IMR-90 (cell line): ENCODE results near the gene FGFRL1. TPM values are rescaled to one million over a fixed set of nuclear protein-coding genes. Genes with fewer than 3 reads are reported as not detected.

Experiments
- ATAC-seq: fragments of 200-7000 bp; cut with Tn5 transposase; 2 replicates; pipeline ENCODE4 v1.9.1; 2020; ENCODE audit warnings: low read depth, mild to moderate bottlenecking, moderate library complexity
- BruUV-seq: library from RNA; stranded (reverse); fragments of 400-500 nt; replicated peaks from 2 replicates; lab custom pipeline; 2021; lab: Mats Ljungman, UMichigan
- CTCF ChIA-PET: fragments of 300-600 bp; formaldehyde crosslinking; extraction: SDS; loops from one replicate; lab custom pipeline; 2021; ENCODE audit warnings: antibody characterized with exemption; lab: Yijun Ruan, JAX
- POLR2A ChIA-PET: fragments of 300-600 bp; sonication (Branson Sonifier 250); formaldehyde crosslinking; loops from one replicate; lab custom pipeline; 2022; ENCODE audit warnings: antibody characterized with exemption; ENCODE audit not compliant: unreplicated experiment; lab: Charles Lee
- DNase-seq: peaks from one replicate; pipeline ENCODE4 v3.0.0; 2013
- H2AFZ ChIP-seq: replicated peaks from 2 replicates; pipeline ENCODE3; 2013; ENCODE audit warnings: low read length, mild to moderate bottlenecking; ENCODE audit not compliant: poor library complexity
- H2AK5ac ChIP-seq: 2 replicates; pipeline ENCODE4 v1.6.1; 2013; ENCODE audit warnings: low read depth, low read length, inconsistent platforms
- H2AK9ac ChIP-seq: replicated peaks from 2 replicates; pipeline ENCODE3; 2013; ENCODE audit warnings: mild to moderate bottlenecking, low read depth, low read length, moderate library complexity; ENCODE audit not compliant: poor library complexity
- H2BK120ac ChIP-seq: 2 replicates; pipeline ENCODE4 v1.6.1; 2013; ENCODE audit warnings: low read depth, low read length, inconsistent platforms
- H2BK15ac ChIP-seq: 3 replicates; pipeline ENCODE4 v1.6.1; 2013; ENCODE audit warnings: low read depth, low read length, inconsistent platforms
- H2BK20ac ChIP-seq: 2 replicates; pipeline ENCODE4 v1.6.1; 2013; ENCODE audit warnings: low read depth, mild to moderate bottlenecking, inconsistent platforms, low read length, moderate library complexity
- H2BK5ac ChIP-seq: 2 replicates; pipeline ENCODE4 v1.6.1; 2013; ENCODE audit warnings: mild to moderate bottlenecking, low read depth, low read length, inconsistent platforms; ENCODE audit not compliant: poor library complexity, severe bottlenecking
- H3K14ac ChIP-seq: replicated peaks from 2 replicates; pipeline ENCODE4 v1.6.1; 2013; ENCODE audit warnings: low read depth, low read length, inconsistent platforms
- H3K18ac ChIP-seq: 2 replicates; pipeline ENCODE4 v1.6.1; 2013; ENCODE audit warnings: low read depth, low read length, control low read depth
- H3K23ac ChIP-seq: 2 replicates; pipeline ENCODE4 v1.6.1; 2013; ENCODE audit warnings: low read depth, low read length, inconsistent platforms
- H3K27ac ChIP-seq: 2 replicates; pipeline ENCODE4 v1.5.1; 2013; ENCODE audit warnings: mild to moderate bottlenecking, control low read depth, low read length; ENCODE audit not compliant: insufficient read depth
- H3K27me3 ChIP-seq: 2 replicates; pipeline ENCODE4 v1.6.1; 2013; ENCODE audit warnings: low read length; ENCODE audit not compliant: control insufficient read depth, insufficient read depth
- H3K36me3 ChIP-seq: 2 replicates; pipeline ENCODE4 v1.6.1; 2013; ENCODE audit warnings: low read length, mixed read lengths; ENCODE audit not compliant: control insufficient read depth, insufficient read depth
- H3K4ac ChIP-seq: 2 replicates; pipeline ENCODE4 v1.6.1; 2013; ENCODE audit warnings: low read depth, low read length, inconsistent platforms
- H3K4me1 ChIP-seq: 2 replicates; pipeline ENCODE4 v1.6.1; 2013; ENCODE audit warnings: low read length, mixed read lengths; ENCODE audit not compliant: control insufficient read depth, insufficient read depth
- H3K4me2 ChIP-seq: 2 replicates; pipeline ENCODE4 v1.6.1; 2013; ENCODE audit warnings: low read depth, mild to moderate bottlenecking, control low read depth, low read length, moderate library complexity
- H3K4me3 ChIP-seq: 2 replicates; pipeline ENCODE4 v1.5.1; 2013; ENCODE audit warnings: low read depth, mild to moderate bottlenecking, control low read depth, low read length, moderate library complexity; ENCODE audit not compliant: insufficient read depth
- H3K56ac ChIP-seq: 2 replicates; pipeline ENCODE4 v1.6.1; 2013; ENCODE audit warnings: low read length, inconsistent platforms; ENCODE audit not compliant: insufficient read depth; ENCODE audit errors: extremely low read depth
- H3K79me1 ChIP-seq, 2 experiments: 2 replicates each; pipeline ENCODE4 v1.6.1; 2013; ENCODE audit warnings: low read length in 2 of 2, inconsistent platforms in 1 of 2, low read depth in 1 of 2
- H3K9ac ChIP-seq: 2 replicates; pipeline ENCODE4 v1.6.1; 2013; ENCODE audit warnings: low read depth, low read length, control low read depth
- H3K9me1 ChIP-seq: 2 replicates; pipeline ENCODE4 v1.6.1; 2013; ENCODE audit warnings: low read length, inconsistent platforms; ENCODE audit not compliant: insufficient read depth
- H3K9me3 ChIP-seq: 2 replicates; pipeline ENCODE4 v1.6.1; 2013; ENCODE audit warnings: low read length; ENCODE audit not compliant: control insufficient read depth, insufficient read depth
- H4K20me1 ChIP-seq: 2 replicates; pipeline ENCODE4 v1.6.1; 2013; ENCODE audit warnings: low read length, inconsistent platforms; ENCODE audit not compliant: insufficient read depth
- H4K5ac ChIP-seq: 2 replicates; pipeline ENCODE4 v1.6.1; 2013; ENCODE audit warnings: mild to moderate bottlenecking, low read depth, low read length, control low read depth
- H4K8ac ChIP-seq, 2 experiments: 2 replicates each; pipeline ENCODE4 v1.6.1; 2013; ENCODE audit warnings: low read depth in 2 of 2, low read length in 2 of 2, control low read depth in 1 of 2, inconsistent platforms in 1 of 2
- H4K91ac ChIP-seq: 2 replicates; pipeline ENCODE4 v1.6.1; 2013; ENCODE audit warnings: low read depth, low read length, inconsistent platforms; ENCODE audit not compliant: insufficient read depth
- CEBPB ChIP-seq: IDR thresholded peaks from 2 replicates; pipeline ENCODE4 v1.6.1; 2012; ENCODE audit warnings: low read depth, low read length, improper control_type of control experiment
- CTCF ChIP-seq: conservative IDR thresholded peaks from 2 replicates; pipeline ENCODE4 v1.5.1; 2012; ENCODE audit warnings: mild to moderate bottlenecking, low read depth, low read length, improper control_type of control experiment
- ELK1 ChIP-seq: fragments of 150-350 bp; IDR thresholded peaks from 2 replicates; pipeline ENCODE4 v1.6.1; 2016; ENCODE audit warnings: low read depth, mild to moderate bottlenecking, low read length, moderate library complexity, borderline replicate concordance
- FOS ChIP-seq: fragments of 150-350 bp; IDR thresholded peaks from 2 replicates; pipeline ENCODE4 v1.6.1; 2016; ENCODE audit warnings: low read depth, low read length
- MXI1 ChIP-seq: IDR thresholded peaks from 2 replicates; pipeline ENCODE4 v1.6.1; 2012; ENCODE audit warnings: low read depth, mild to moderate bottlenecking, low read length, moderate library complexity, borderline replicate concordance
- NFE2L2 ChIP-seq: fragments of 150-350 bp; IDR thresholded peaks from 2 replicates; pipeline ENCODE4 v1.6.1; 2016; ENCODE audit warnings: low read depth, mild to moderate bottlenecking, low read length
- POLR2A ChIP-seq: IDR thresholded peaks from 2 replicates; pipeline ENCODE4 v1.6.1; 2012; ENCODE audit warnings: mild to moderate bottlenecking, low read depth, low read length
- RAD21 ChIP-seq: IDR thresholded peaks from 2 replicates; pipeline ENCODE4 v1.6.1; 2012; ENCODE audit warnings: low read length, improper control_type of control experiment
- RCOR1 ChIP-seq: IDR thresholded peaks from 2 replicates; pipeline ENCODE4 v1.6.1; 2012; ENCODE audit warnings: mild to moderate bottlenecking, low read length, improper control_type of control experiment; ENCODE audit not compliant: insufficient replicate concordance
- RFX5 ChIP-seq: IDR thresholded peaks from 2 replicates; pipeline ENCODE4 v1.8.0; 2012; ENCODE audit warnings: low read depth, mild to moderate bottlenecking, low read length, moderate library complexity
- SMC3 ChIP-seq: fragments of 150-350 bp; IDR thresholded peaks from 2 replicates; pipeline ENCODE4 v1.6.1; 2016; ENCODE audit warnings: low read depth, mild to moderate bottlenecking, antibody characterized with exemption, low read length, moderate library complexity
- USF2 ChIP-seq: fragments of 150-350 bp; IDR thresholded peaks from 2 replicates; pipeline ENCODE4 v1.6.1; 2017; ENCODE audit warnings: mild to moderate bottlenecking, antibody characterized with exemption, low read length, low read depth
- WGBS, 2 experiments: methylation state at CpG; one replicate each; pipeline versions ENCODE4 v1.1.5 to v1.1.7; 2013; ENCODE audit warnings: missing lambda C conversion rate in 2 of 2; ENCODE audit not compliant: insufficient read length in 1 of 2; ENCODE audit errors: extremely low coverage in 2 of 2; 5-methylcytosine and 5-hydroxymethylcytosine counted together
- dilution Hi-C: fragments of 300-500 bp; cut with HindIII; formaldehyde crosslinking; loops from one replicate; pipeline ENCODE4 v1.14.3; 2018; ENCODE audit warnings: low sequenced_read_pairs; ENCODE audit not compliant: unreplicated experiment
- in situ Hi-C: fragments of 300-500 bp; cut with MboI; formaldehyde crosslinking; loops from 3 replicates; pipeline ENCODE4 v1.14.3; 2019; ENCODE audit warnings: low sequenced_read_pairs, inconsistent platforms, mixed read lengths
- intact Hi-C: fragments of 100-400 bp; cut with micrococcal nuclease; formaldehyde crosslinking; loops from 2 replicates; pipeline ENCODE4 v1.10.0; 2022
- polyA plus RNA-seq, 3 experiments: library from polyadenylated mRNA; depleted of rRNA; stranded (reverse); fragments of >200 nt; gene quantifications; 2 replicates each; pipeline ENCODE4 v1.2.3, GENCODE V29; 2012; ENCODE audit warnings: low replicate concordance in 1 of 3
- total RNA-seq: library from RNA; depleted of rRNA; stranded (reverse); fragments of >200 nt; gene quantifications from 2 replicates; pipeline ENCODE4 v1.2.3, GENCODE V29; 2012

FGFRL1 gene
- total and polyA plus RNA-seq, 2 of the 4 experiments (the other 2 are of a cell fraction): 49.3 to 78.8 TPM

- Histone ChIP-seq H3K4ac (no peak overlapping the region), H4K20me1 (no peaks in the 10 kb centered on the region; the same call in 1 of the 2 replicates), H3K18ac (no peak overlapping the region), H3K4me1 (peaks cover 10% of the 10 kb centered on the region; the same call in 1 of the 2 replicates), H3K36me3 (peaks cover 9% of the 10 kb centered on the region; the same call in 1 of the 2 replicates), H3K14ac (no peak overlapping the region), H4K5ac (no peak overlapping the region), H2BK120ac (no peak overlapping the region), H3K4me2 (no peak overlapping the region), H2BK20ac (no peak overlapping the region), H3K9me3 (no peaks in the 10 kb centered on the region), H3K79me1 (peaks cover 5 to 38% of the 10 kb centered on the region in 2 experiments; a peak in 1 of 4 replicates), H2BK5ac (no peak overlapping the region), H2AK5ac (no peak overlapping the region), H3K23ac (no peak overlapping the region), H3K27me3 (no peaks in the 10 kb centered on the region), H2AK9ac (no peak overlapping the region), H3K9ac (no peak overlapping the region), H3K27ac (no peak overlapping the region), H4K8ac (no peak overlapping the region), H2AFZ (no peak overlapping the region), H3K56ac (no peak overlapping the region), H4K91ac (no peak overlapping the region), H2BK15ac (no peak overlapping the region), H3K4me3 (no peak overlapping the region), H3K9me1 (no peaks in the 10 kb centered on the region; the same call in 1 of the 2 replicates)
- WGBS, 2 experiments: 88% methylated on average over 47 of the region's 69 CpGs; no CpG with 5 or more reads in 1 of the 2 experiments
- no peak for DNase-seq
- in situ Hi-C loops: no loop called here
- no peak for ATAC-seq
- POLR2A ChIA-PET: no interaction called here
- TF ChIP-seq ELK1: no peak
- TF ChIP-seq POLR2A: no peak
- TF ChIP-seq SMC3: no peak
- no peak for TF ChIP-seq RCOR1
- no peak for TF ChIP-seq FOS
- no peak for TF ChIP-seq CTCF
- no peak for TF ChIP-seq MXI1
- no peak for TF ChIP-seq NFE2L2
- no peak for TF ChIP-seq USF2
- no peak for TF ChIP-seq CEBPB
- no peak for TF ChIP-seq RAD21
- TF ChIP-seq RFX5: no peak
- BruUV-seq: no TSS peak
- CTCF ChIA-PET: no interaction called here
- intact Hi-C loops: no loop called here
- dilution Hi-C loops: no loop called here
These were observed 22.4 kb upstream of the FGFRL1 start for GRCh38 chr4:988726-989721.
